OCI-LY7 (cell line): ENCODE data around the gene CNTNAP5. TPM values are rescaled to one million over a fixed set of nuclear protein-coding genes. Genes with fewer than 3 reads are reported as not detected.

Experiments
- BruUV-seq: library from RNA; stranded (reverse); fragments of 400-500 nt; replicated peaks from 2 replicates; lab custom pipeline; 2021; lab: Mats Ljungman, UMichigan
- CTCF ChIA-PET: fragments of 300-600 bp; sonication (Branson Sonifier 250); formaldehyde crosslinking; loops from one replicate; lab custom pipeline; 2022; ENCODE audit warnings: antibody characterized with exemption; ENCODE audit not compliant: unreplicated experiment; lab: Charles Lee
- POLR2A ChIA-PET: fragments of 300-600 bp; sonication (Branson Sonifier 250); formaldehyde crosslinking; loops from one replicate; lab custom pipeline; 2022; ENCODE audit warnings: antibody characterized with exemption; lab: Charles Lee
- DNase-seq: peaks from one replicate; pipeline ENCODE4 v3.0.0-alpha.2; 2015; ENCODE audit warnings: low spot score
- H2AFZ ChIP-seq: fragments of 200-600 bp; sonication (generic), shearing (Covaris generic); 2 replicates; pipeline ENCODE4 v1.6.1; 2014; ENCODE audit warnings: mild to moderate bottlenecking, antibody characterized with exemption, low read length, moderate library complexity
- H3K27ac ChIP-seq: fragments of 200-600 bp; sonication (generic); 2 replicates; pipeline ENCODE4 v1.5.1; 2014; ENCODE audit warnings: mixed run types, low read depth, mild to moderate bottlenecking, moderate library complexity, low read length, inconsistent platforms; ENCODE audit not compliant: poor library complexity, severe bottlenecking
- H3K36me3 ChIP-seq: fragments of 200-600 bp; sonication (generic); 2 replicates; pipeline ENCODE4 v1.6.1; 2014; ENCODE audit warnings: mild to moderate bottlenecking, antibody characterized with exemption, low read length, moderate library complexity, mixed read lengths; ENCODE audit not compliant: insufficient read depth
- H3K4me1 ChIP-seq: fragments of 200-600 bp; sonication (generic); 2 replicates; pipeline ENCODE4 v1.5.1; 2014; ENCODE audit warnings: mild to moderate bottlenecking, low read length; ENCODE audit not compliant: insufficient read depth, poor library complexity, severe bottlenecking
- H3K4me2 ChIP-seq: fragments of 200-600 bp; sonication (generic); 2 replicates; pipeline ENCODE4 v1.6.1; 2014; ENCODE audit warnings: mild to moderate bottlenecking, low read length
- H3K4me3 ChIP-seq: fragments of 200-600 bp; sonication (generic); 2 replicates; pipeline ENCODE4 v1.5.1; 2014; ENCODE audit warnings: mild to moderate bottlenecking, low read depth, low read length; ENCODE audit not compliant: poor library complexity, severe bottlenecking
- H3K79me2 ChIP-seq: fragments of 200-600 bp; sonication (generic); 2 replicates; pipeline ENCODE4 v1.6.1; 2016; ENCODE audit warnings: low read depth, mild to moderate bottlenecking, low read length, moderate library complexity, mixed read lengths; ENCODE audit not compliant: insufficient read depth
- H3K9me2 ChIP-seq: fragments of 200-600 bp; sonication (generic); 2 replicates; pipeline ENCODE4 v1.6.1; 2016; ENCODE audit warnings: mild to moderate bottlenecking, low read length, mixed read lengths; ENCODE audit not compliant: insufficient read depth
- H3K9me3 ChIP-seq: fragments of 200-600 bp; sonication (generic); 2 replicates; pipeline ENCODE4 v1.6.1; 2014; ENCODE audit warnings: mild to moderate bottlenecking, mixed run types, low read length, mixed read lengths
- H4K20me1 ChIP-seq: fragments of 200-600 bp; sonication (generic); 2 replicates; pipeline ENCODE4 v1.6.1; 2014; ENCODE audit warnings: mild to moderate bottlenecking, antibody characterized with exemption, low read length, moderate library complexity, mixed read lengths; ENCODE audit not compliant: insufficient read depth
- CTCF ChIP-seq: fragments of 200-600 bp; sonication (generic); conservative IDR thresholded peaks from 2 replicates; pipeline ENCODE4 v1.5.1; 2014; ENCODE audit warnings: mild to moderate bottlenecking, antibody characterized with exemption, low read length, moderate library complexity, mixed read lengths
- EZH2phosphoT487 ChIP-seq: fragments of 200-600 bp; sonication (generic); IDR thresholded peaks from 2 replicates; pipeline ENCODE4 v1.6.1; 2018; ENCODE audit warnings: low read depth, borderline replicate concordance, mild to moderate bottlenecking, mixed run types, antibody characterized with exemption, low read length, moderate library complexity, mixed read lengths
- intact Hi-C: fragments of 100-400 bp; cut with micrococcal nuclease; formaldehyde crosslinking; loops from one replicate; pipeline ENCODE4 v1.10.0; 2022; ENCODE audit not compliant: unreplicated experiment
- total RNA-seq, 2 experiments: library from RNA; depleted of rRNA in 1 of 2; stranded (reverse); fragments of >200 nt in 1 of 2; shearing (Covaris generic) in 1 of 2; gene quantifications; 2 replicates each; pipeline ENCODE4 v1.2.3, GENCODE V29; 2014 to 2022

The CNTNAP5 gene
- total RNA-seq, 2 experiments from 2014 or later: not detected

GRCh38 chr2:124725187-124725586, 700.1 kb downstream of the CNTNAP5 start:
- H3K9me2 ChIP-seq: no peaks in the 10 kb centered on the region
- H3K79me2 ChIP-seq: no peaks in the 10 kb centered on the region
- ChIA-PET POLR2A (no interaction called here), CTCF (no interaction called here)
- intact Hi-C loops: no loop called here
- no peak overlapping the region for H2AFZ ChIP-seq
- no TSS peak for BruUV-seq
- H3K4me1 ChIP-seq: no peaks in the 10 kb centered on the region
- H4K20me1 ChIP-seq: no peaks in the 10 kb centered on the region
- H3K9me3 ChIP-seq: no peaks in the 10 kb centered on the region
- TF ChIP-seq EZH2phosphoT487: no peak
- no peak for TF ChIP-seq CTCF
- no peaks in the 10 kb centered on the region for H3K36me3 ChIP-seq
- H3K27ac ChIP-seq: no peak overlapping the region
- no peak overlapping the region for H3K4me2 ChIP-seq
- H3K4me3 ChIP-seq: no peak overlapping the region
- DNase-seq: no peak

GRCh38 chr2:124740636-124741035, 715.5 kb downstream of the CNTNAP5 start:
- intact Hi-C loops: no loop called here
- Histone ChIP-seq H3K4me2 (no peak overlapping the region), H3K9me2 (no peaks in the 10 kb centered on the region), H4K20me1 (no peaks in the 10 kb centered on the region), H2AFZ (no peak overlapping the region), H3K4me1 (no peaks in the 10 kb centered on the region), H3K36me3 (no peaks in the 10 kb centered on the region), H3K79me2 (no peaks in the 10 kb centered on the region), H3K27ac (no peak overlapping the region), H3K9me3 (no peaks in the 10 kb centered on the region), H3K4me3 (no peak overlapping the region)
- no TSS peak for BruUV-seq
- ChIA-PET POLR2A (no interaction called here), CTCF (no interaction called here)
- DNase-seq: no peak
- no peak for TF ChIP-seq EZH2phosphoT487
- TF ChIP-seq CTCF: no peak

- intact Hi-C loops: no loop called here
- Histone ChIP-seq H3K9me2 (no peaks in the 10 kb centered on the region), H3K36me3 (no peaks in the 10 kb centered on the region), H3K9me3 (no peaks in the 10 kb centered on the region), H3K4me3 (no peak overlapping the region), H2AFZ (no peak overlapping the region), H3K4me2 (no peak overlapping the region), H3K79me2 (no peaks in the 10 kb centered on the region), H3K4me1 (no peaks in the 10 kb centered on the region), H3K27ac (no peak overlapping the region), H4K20me1 (no peaks in the 10 kb centered on the region)
- TF ChIP-seq CTCF (no peak), EZH2phosphoT487 (no peak)
- BruUV-seq: no TSS peak
- POLR2A ChIA-PET: interaction anchor here (0.6 kb wide), 1 partner anchor 963 kb away, joined by 3 read pairs; no protein-coding TSS in a partner anchor
- no peak for DNase-seq
- CTCF ChIA-PET: no interaction called here
These were observed 728.8 kb downstream of the CNTNAP5 start for GRCh38 chr2:124753842-124754241.
